HL-60 (cell line): ENCODE results near the gene FAM149A.

Experiments
- DNase-seq, 2 experiments: peaks; one replicate each; pipeline ENCODE4 v3.0.0-alpha.2; 2010 to 2020; ENCODE audit warnings: low read depth in 1 of 2, low spot score in 1 of 2
- H3K27ac ChIP-seq: fragments of 250-450 bp; sonication (Bioruptor Pico); replicated peaks from 2 replicates; pipeline ENCODE4 v1.5.1; 2020; ENCODE audit warnings: mild to moderate bottlenecking, moderate library complexity
- H3K27me3 ChIP-seq: fragments of 250-450 bp; sonication (Bioruptor Pico); 2 replicates; pipeline ENCODE4 v1.5.1; 2021; ENCODE audit warnings: mild to moderate bottlenecking, moderate library complexity; ENCODE audit not compliant: insufficient read depth, poor library complexity, severe bottlenecking
- H3K4me3 ChIP-seq: replicated peaks from 2 replicates; pipeline ENCODE4 v1.5.1; 2011; ENCODE audit warnings: mild to moderate bottlenecking, control low read depth, low read length; ENCODE audit not compliant: insufficient read depth
- CTCF ChIP-seq: IDR thresholded peaks from one replicate; pipeline ENCODE4 v1.5.1; 2011; ENCODE audit warnings: low read length, control low read depth, inconsistent platforms; ENCODE audit not compliant: insufficient read depth
- GABPA ChIP-seq: IDR thresholded peaks from 2 replicates; pipeline ENCODE4 v1.6.1; 2012; ENCODE audit warnings: low read depth
- POLR2AphosphoS5 ChIP-seq: IDR thresholded peaks from 2 replicates; pipeline ENCODE4 v1.6.1; 2012; ENCODE audit warnings: low read depth
- REST ChIP-seq: IDR thresholded peaks from 2 replicates; pipeline ENCODE4 v1.6.1; 2012; ENCODE audit warnings: low read depth; ENCODE audit not compliant: insufficient replicate concordance
- SPI1 ChIP-seq: IDR thresholded peaks from 2 replicates; pipeline ENCODE4 v1.6.1; 2012; ENCODE audit warnings: low read depth, mild to moderate bottlenecking, borderline replicate concordance

Gene FAM149A

GRCh38 chr4:186072516-186072915 is 32.0 kb upstream of the FAM149A start:
- peaks cover 5% of the 10 kb centered on the region for H3K27me3 ChIP-seq
- DNase-seq: no peak
- no peak overlapping the region for H3K4me3 ChIP-seq
- no peak for TF ChIP-seq POLR2AphosphoS5
- no peak for TF ChIP-seq GABPA
- no peak for TF ChIP-seq CTCF
- no peak for TF ChIP-seq SPI1
- TF ChIP-seq REST: no peak
- H3K27ac ChIP-seq: no peak overlapping the region

- no peak overlapping the region for H3K27ac ChIP-seq
- no peak overlapping the region for H3K4me3 ChIP-seq
- TF ChIP-seq POLR2AphosphoS5 (no peak), REST (no peak), GABPA (no peak), SPI1 (no peak), CTCF (no peak)
- no peak for DNase-seq
- H3K27me3 ChIP-seq: peaks cover 5% of the 10 kb centered on the region
Measured at GRCh38 chr4:186074189-186074588, 30.3 kb upstream of the FAM149A start.

GRCh38 chr4:186078981-186079638 is 25.4 kb upstream of the FAM149A start:
- Histone ChIP-seq H3K4me3 (no peak overlapping the region), H3K27me3 (peaks cover 5% of the 10 kb centered on the region), H3K27ac (no peak overlapping the region)
- TF ChIP-seq SPI1: no peak
- no peak for TF ChIP-seq GABPA
- no peak for TF ChIP-seq POLR2AphosphoS5
- no peak for TF ChIP-seq CTCF
- TF ChIP-seq REST: no peak
- no peak for DNase-seq
